ENCODE results near the gene CIAO2B. TPM values are rescaled to one million over a fixed set of nuclear protein-coding genes. Genes with fewer than 3 reads are reported as not detected.
A peak's percentile ranks its signal among the peaks of the same experiment; 100 is the strongest.

CIAO2B gene
- polyA plus RNA-seq, 3 donors: 121 to 140 (median 132) TPM

GRCh38 chr16:66961914-66962313 lies 27.7 kb upstream of the CIAO2B start:
- Mint-ChIP-seq H3K27ac (peak overlapping the region in 3 of 7 donors; percentile 42 to 69 (median 48)), H3K9me3 (peaks cover 0 to under 1% (median 0%) of the 10 kb centered on the region in 7 donors), H3K36me3 (no peaks in the 10 kb centered on the region), H3K27me3 (ENCODE audit: low read depth in 3 of 3) (peaks cover 4 to 6% (median 4%) of the 10 kb centered on the region in 3 donors), H3K4me1 (peaks cover 54% of the 10 kb centered on the region), H3K4me3 (peak overlapping the region in 1 of 2 donors; percentile 55)
- WGBS (ENCODE audit: insufficient coverage): 12% methylated on average over 5 of the region's 5 CpGs
- Histone ChIP-seq H3K4me1 (ENCODE audit: control insufficient read depth in 1 of 2, insufficient read depth in 2 of 2, low read length in 2 of 2) (peaks cover 54 to 59% of the 10 kb centered on the region in 2 donors), H3K27me3 (ENCODE audit: control insufficient read depth in 2 of 2, insufficient read depth in 2 of 2, low read length in 2 of 2) (no peaks in the 10 kb centered on the region), H3K4me3 (replicated peaks in 1 of 3; ENCODE audit: low read depth in 2 of 3, low read length in 3 of 3) (no peak overlapping the region), H3K36me3 (replicated peaks in 1 of 2; ENCODE audit: control insufficient read depth in 1 of 2, insufficient read depth in 2 of 2, low read length in 2 of 2) (no peaks in the 10 kb centered on the region), H3K27ac (ENCODE audit: low read depth in 1 of 2, low read length in 2 of 2) (no peak overlapping the region), H3K4me2 (replicated peaks; ENCODE audit: extremely low read depth, low read length, poor library complexity, severe bottlenecking) (no peak overlapping the region), H4K20me1 (ENCODE audit: insufficient read depth, low read length) (no peaks in the 10 kb centered on the region), H2AFZ (ENCODE audit: insufficient read depth, low read depth, low read length, poor library complexity, severe bottlenecking) (peak overlapping the region; percentile 54), H3K9ac (ENCODE audit: insufficient read depth, low read length, poor library complexity, severe bottlenecking) (no peak overlapping the region), H3K79me2 (ENCODE audit: insufficient read depth, low read length) (no peaks in the 10 kb centered on the region), H3K9me3 (replicated peaks in 1 of 2; ENCODE audit: control insufficient read depth in 1 of 2, insufficient read depth in 1 of 2, low read length in 2 of 2) (no peaks in the 10 kb centered on the region)
- no peak for DNase-seq
- intact Hi-C loops (cut with micrococcal nuclease): no loop called here
- TF ChIP-seq, protein P1, sequence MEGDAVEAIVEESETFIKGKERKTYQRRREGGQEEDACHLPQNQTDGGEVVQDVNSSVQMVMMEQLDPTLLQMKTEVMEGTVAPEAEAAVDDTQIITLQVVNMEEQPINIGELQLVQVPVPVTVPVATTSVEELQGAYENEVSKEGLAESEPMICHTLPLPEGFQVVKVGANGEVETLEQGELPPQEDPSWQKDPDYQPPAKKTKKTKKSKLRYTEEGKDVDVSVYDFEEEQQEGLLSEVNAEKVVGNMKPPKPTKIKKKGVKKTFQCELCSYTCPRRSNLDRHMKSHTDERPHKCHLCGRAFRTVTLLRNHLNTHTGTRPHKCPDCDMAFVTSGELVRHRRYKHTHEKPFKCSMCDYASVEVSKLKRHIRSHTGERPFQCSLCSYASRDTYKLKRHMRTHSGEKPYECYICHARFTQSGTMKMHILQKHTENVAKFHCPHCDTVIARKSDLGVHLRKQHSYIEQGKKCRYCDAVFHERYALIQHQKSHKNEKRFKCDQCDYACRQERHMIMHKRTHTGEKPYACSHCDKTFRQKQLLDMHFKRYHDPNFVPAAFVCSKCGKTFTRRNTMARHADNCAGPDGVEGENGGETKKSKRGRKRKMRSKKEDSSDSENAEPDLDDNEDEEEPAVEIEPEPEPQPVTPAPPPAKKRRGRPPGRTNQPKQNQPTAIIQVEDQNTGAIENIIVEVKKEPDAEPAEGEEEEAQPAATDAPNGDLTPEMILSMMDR (IDR thresholded peaks at IDR 0.05): no peak

- TF ChIP-seq, protein P1 (IDR thresholded peaks at IDR 0.05): peak; percentile 80
- H3K79me2 ChIP-seq (ENCODE audit: insufficient read depth, low read length): no peaks in the 10 kb centered on the region
- peak; percentile 48 to 55 (median 50) for DNase-seq
- no peaks in the 10 kb centered on the region for H3K9me3 Mint-ChIP-seq
- WGBS (ENCODE audit: insufficient coverage): 77% methylated on average over 9 of the region's 16 CpGs
- H3K4me1 Mint-ChIP-seq: peaks cover 54% of the 10 kb centered on the region
- H3K27ac ChIP-seq (ENCODE audit: low read depth in 1 of 2, low read length in 2 of 2): peak within 1 kb of the TSS; percentile 54 to 67
- H3K27me3 Mint-ChIP-seq (ENCODE audit: low read depth in 3 of 3): peaks cover 3 to 6% (median 4%) of the 10 kb centered on the region in 3 donors
- H3K27me3 ChIP-seq (ENCODE audit: control insufficient read depth in 2 of 2, insufficient read depth in 2 of 2, low read length in 2 of 2): no peaks in the 10 kb centered on the region
- no peaks in the 10 kb centered on the region for H3K9me3 ChIP-seq (replicated peaks in 1 of 2; ENCODE audit: control insufficient read depth in 1 of 2, insufficient read depth in 1 of 2, low read length in 2 of 2)
- no peak within 1 kb of the TSS for H3K9ac ChIP-seq (ENCODE audit: insufficient read depth, low read length, poor library complexity, severe bottlenecking)
- H4K20me1 ChIP-seq (ENCODE audit: insufficient read depth, low read length): no peaks in the 10 kb centered on the region
- H3K4me2 ChIP-seq (replicated peaks; ENCODE audit: extremely low read depth, low read length, poor library complexity, severe bottlenecking): peak within 1 kb of the TSS; percentile 51
- H3K4me1 ChIP-seq (ENCODE audit: control insufficient read depth in 1 of 2, insufficient read depth in 2 of 2, low read length in 2 of 2): peaks cover 54 to 59% of the 10 kb centered on the region in 2 donors
- H3K4me3 Mint-ChIP-seq: peak within 1 kb of the TSS; percentile 7 to 70
- no peaks in the 10 kb centered on the region for H3K36me3 ChIP-seq (replicated peaks in 1 of 2; ENCODE audit: control insufficient read depth in 1 of 2, insufficient read depth in 2 of 2, low read length in 2 of 2)
- H3K27ac Mint-ChIP-seq: peak within 1 kb of the TSS; percentile 72 to 93 (median 86)
- H3K4me3 ChIP-seq (replicated peaks in 1 of 3; ENCODE audit: low read depth in 2 of 3, low read length in 3 of 3): peak within 1 kb of the TSS in 1 of 3 experiments; percentile 37
- no peaks in the 10 kb centered on the region for H3K36me3 Mint-ChIP-seq
- intact Hi-C loops (cut with micrococcal nuclease): no loop called here
- peak within 1 kb of the TSS; percentile 68 for H2AFZ ChIP-seq (ENCODE audit: insufficient read depth, low read depth, low read length, poor library complexity, severe bottlenecking)
Measured at GRCh38 chr16:66961065-66961744, 27.0 kb upstream of the CIAO2B start, which contains the start of gene CES3. Gene CES3, plus strand, starts transcription at chr16:66961266. Its CDS starts 42 bp downstream, at chr16:66961308.
